Ovary (tissue), 9 donors: ENCODE data around the gene CDHR1. TPM values are rescaled to one million over a fixed set of nuclear protein-coding genes. Genes with fewer than 3 reads are reported as not detected.

ENCODE experiments used
- DNase-seq, 5 donors: peaks; one replicate each; pipeline ENCODE4 v3.0.0-alpha.2; 2019 to 2020
- H3K27ac ChIP-seq, 2 donors: fragments of 200-600 bp; one replicate each; pipeline versions ENCODE4 v1.5.1 to v1.8.0; 2019 to 2022
- H3K27me3 ChIP-seq: fragments of 200-600 bp; one replicate; pipeline ENCODE4 v1.8.0; 2022
- H3K36me3 ChIP-seq: fragments of 200-600 bp; sonication (generic); one replicate; pipeline ENCODE4 v1.5.1; 2019
- H3K4me1 ChIP-seq: one replicate; pipeline ENCODE4 v1.8.1; 2013; ENCODE audit warnings: mild to moderate bottlenecking, moderate library complexity; ENCODE audit not compliant: insufficient read depth
- H3K4me3 ChIP-seq: fragments of 200-600 bp; sonication (generic); one replicate; pipeline ENCODE4 v1.5.1; 2017
- H3K9me3 ChIP-seq, 2 donors: fragments of 200-600 bp in 1 of 2; sonication (generic) in 1 of 2; one replicate each; pipeline versions ENCODE4 v1.5.1 to v1.8.1; 2013 to 2019; ENCODE audit warnings: mild to moderate bottlenecking in 1 of 2, moderate library complexity in 1 of 2
- CTCF ChIP-seq, 3 donors: fragments of 450-650 bp in 2 of 3; fragments of 200-600 bp in 1 of 3; IDR thresholded peaks; one replicate each; pipeline versions ENCODE4 v1.5.1 to v1.8.0; 2016 to 2022; ENCODE audit warnings: antibody characterized with exemption in 3 of 3, mild to moderate bottlenecking in 1 of 3
- EP300 ChIP-seq: sonication (generic); formaldehyde crosslinking; IDR thresholded peaks from one replicate; pipeline ENCODE4 v1.6.1; 2017; ENCODE audit warnings: antibody characterized with exemption
- POLR2A ChIP-seq: fragments of 450-650 bp; IDR thresholded peaks from one replicate; pipeline ENCODE4 v1.6.1; 2017; ENCODE audit warnings: antibody characterized with exemption, mild to moderate bottlenecking, moderate library complexity
- WGBS, 3 donors: extraction: QIAGEN DNeasy Blood & Tissue Kit in 1 of 3; methylation state at CpG; one replicate each; pipeline versions ENCODE4 v1.1.5 to v1.1.7; 2013 to 2017; 5-methylcytosine and 5-hydroxymethylcytosine counted together
- intact Hi-C, 4 donors: fragments of 100-400 bp; cut with DNase I; formaldehyde crosslinking; loops; one replicate each; pipeline versions ENCODE4 v1.11.0 to v1.15.1; 2022 to 2023
- polyA plus RNA-seq, 2 donors: library from polyadenylated mRNA; stranded (reverse); fragments of 200-250 nt in 1 of 2; fragments of 350-450 nt in 1 of 2; fragmentation: Illumina TruSeq in 1 of 2; extraction: RNeasy Lipid Tissue Mini Kit (QIAGEN cat#74804) in 1 of 2; gene quantifications; one replicate each; pipeline ENCODE4 v1.2.3, GENCODE V29; 2013 to 2014
- total RNA-seq, 7 donors: library from RNA; depleted of rRNA in 2 of 7; stranded (reverse); fragments of >200 nt in 2 of 7; fragmentation: NEBNext Ultra II Directional in 3 of 7; extraction: Animal tissue kit (Norgen Biotek cat#: 25700) in 3 of 7; gene quantifications; one replicate each; pipeline versions ENCODE4 v1.1.0 to v1.2.4, GENCODE V29; 2016 to 2023
- donor health status: DM: no; HTN: no; CAD: no; lungs with moderate emphysema.
- donor health status: DM: no; HTN: no; CAD: no.
- donor health status: Bipolar disorder and iron deficiency.
- donor health status: DM: yes; HTN: yes; CAD: no.
- donor health status: DM: no; HTN: no; CAD: no.
- donor health status: DM: yes; HTN: yes; CAD: no.

CDHR1 gene
- total and polyA plus RNA-seq, 9 donors: 0.08 to 2.2 (median 0.69) TPM

- Histone ChIP-seq H3K4me1 (no peaks in the 10 kb centered on the region), H3K27me3 (no peaks in the 10 kb centered on the region), H3K4me3 (no peak overlapping the region), H3K27ac (no peak overlapping the region), H3K36me3 (no peaks in the 10 kb centered on the region), H3K9me3 (no peaks in the 10 kb centered on the region)
- intact Hi-C loops: no loop called here
- no peak for TF ChIP-seq CTCF (IDR thresholded peaks at IDR 0.05)
- no peak for TF ChIP-seq POLR2A
- no peak for TF ChIP-seq EP300
- no peak for DNase-seq
- WGBS, 3 donors: 66 to 79% (median 70%) methylated on average over 4 of the region's 4 CpGs
These were observed 9.8 kb upstream of the CDHR1 start for GRCh38 chr10:84184517-84184916.

DNA sequence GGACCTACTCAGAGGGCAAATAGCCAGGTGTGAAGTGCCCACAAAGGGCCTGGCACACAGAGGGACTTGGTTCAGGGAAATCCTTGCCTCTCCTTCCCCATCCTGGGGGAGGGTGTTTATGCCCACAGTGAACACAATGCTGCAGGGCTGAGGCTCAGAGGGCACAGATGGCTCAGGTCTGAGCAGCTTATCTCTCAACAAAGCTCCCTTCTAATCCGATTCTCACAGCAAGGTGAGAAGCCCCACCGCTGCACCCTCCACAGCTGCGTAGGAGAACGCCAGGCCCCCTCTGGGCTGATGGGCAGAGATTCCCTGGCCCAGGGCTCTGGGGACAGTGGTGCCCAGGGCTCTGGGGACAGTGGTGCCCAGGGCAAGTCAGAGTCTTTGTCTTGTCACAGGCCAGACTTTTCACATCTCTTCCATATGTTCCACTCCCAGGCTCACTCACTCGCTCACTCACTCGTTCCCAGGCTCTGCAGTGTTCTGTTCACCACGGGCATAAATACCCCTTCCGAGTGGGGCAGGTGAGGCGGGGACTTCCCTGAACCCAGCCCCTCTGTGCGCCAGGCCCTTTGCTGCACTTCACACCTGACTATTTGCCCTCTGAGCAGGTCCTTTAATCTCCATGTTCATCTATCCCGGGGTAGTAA, 8.7 kb upstream of the CDHR1 start:
- H3K4me3 ChIP-seq: no peak overlapping the region
- no peaks in the 10 kb centered on the region for H3K36me3 ChIP-seq
- intact Hi-C loops: no loop called here
- no peak for DNase-seq
- no peaks in the 10 kb centered on the region for H3K4me1 ChIP-seq
- TF ChIP-seq POLR2A (no peak), EP300 (no peak), CTCF (IDR thresholded peaks at IDR 0.05) (no peak)
- H3K9me3 ChIP-seq: no peaks in the 10 kb centered on the region
- H3K27ac ChIP-seq: no peak overlapping the region
- no peaks in the 10 kb centered on the region for H3K27me3 ChIP-seq
- 61 to 66% (median 63%) methylated on average over 9 to 11 of the region's 11 CpGs for whole genome bisulfite sequencing, 3 donors

- no peaks in the 10 kb centered on the region for H3K27me3 ChIP-seq
- no peaks in the 10 kb centered on the region for H3K9me3 ChIP-seq
- H3K4me3 ChIP-seq: no peak overlapping the region
- TF ChIP-seq EP300 (no peak), POLR2A (no peak)
- WGBS, 3 donors: 57 to 74% (median 58%) methylated on average over 3 of the region's 3 CpGs
- no peak overlapping the region for H3K27ac ChIP-seq
- H3K36me3 ChIP-seq: no peaks in the 10 kb centered on the region
- H3K4me1 ChIP-seq: no peaks in the 10 kb centered on the region
- DNase-seq: no peak
- intact Hi-C loops: no loop called here
These were observed 5.5 kb upstream of the CDHR1 start for GRCh38 chr10:84188815-84189214.

- H3K9me3 ChIP-seq: no peaks in the 10 kb centered on the region
- H3K27ac ChIP-seq: no peak overlapping the region
- no peaks in the 10 kb centered on the region for H3K27me3 ChIP-seq
- 87 to 97% (median 96%) methylated on average over 3 of the region's 3 CpGs for WGBS, 3 donors
- no peak overlapping the region for H3K4me3 ChIP-seq
- no peak for TF ChIP-seq POLR2A
- TF ChIP-seq CTCF (IDR thresholded peaks at IDR 0.05): no peak
- TF ChIP-seq EP300: no peak
- H3K36me3 ChIP-seq: no peaks in the 10 kb centered on the region
- intact Hi-C loops: loop anchor here in 1 of 4 donors (5.0 kb wide), 1 partner anchor 352 kb away; no protein-coding TSS in a partner anchor
- no peak for DNase-seq
- H3K4me1 ChIP-seq: no peaks in the 10 kb centered on the region
These were observed 3.7 kb upstream of the CDHR1 start for GRCh38 chr10:84190621-84191020.

DNA sequence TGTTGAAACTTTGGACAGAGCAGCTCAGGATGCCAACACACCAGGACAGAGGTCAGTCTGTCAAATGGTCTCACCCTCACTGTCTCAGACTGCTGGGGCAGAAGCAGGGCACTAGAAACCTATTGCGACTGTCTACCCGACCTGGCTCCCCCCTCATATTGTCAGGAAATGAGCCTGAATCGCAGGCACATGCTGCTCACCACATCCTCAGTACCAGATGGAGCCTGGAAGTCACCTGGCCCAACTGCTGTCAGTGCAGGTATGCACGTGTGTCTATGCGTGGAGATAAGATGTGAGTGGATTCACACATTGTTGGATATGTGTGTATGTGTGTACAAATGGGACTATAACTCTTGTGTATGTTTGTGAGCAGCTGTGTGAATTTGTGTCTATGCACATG, 3.2 kb upstream of the CDHR1 start:
- intact Hi-C loops: loop anchor here in 1 of 4 donors (5.0 kb wide), 1 partner anchor 351 kb away; no protein-coding TSS in a partner anchor
- no peak for TF ChIP-seq EP300
- TF ChIP-seq CTCF (IDR thresholded peaks at IDR 0.05): no peak
- no peak for TF ChIP-seq POLR2A
- no peak for DNase-seq
- Histone ChIP-seq H3K9me3 (no peaks in the 10 kb centered on the region), H3K27me3 (no peaks in the 10 kb centered on the region), H3K36me3 (no peaks in the 10 kb centered on the region), H3K4me1 (no peaks in the 10 kb centered on the region), H3K27ac (no peak overlapping the region), H3K4me3 (no peak overlapping the region)
- WGBS, 3 donors: 73 to 84% (median 75%) methylated on average over 5 of the region's 5 CpGs
